Left ventricle myocardium inferior (tissue), 1 donor: Measurements from ENCODE around the gene LRRC51. TPM values are rescaled to one million over a fixed set of nuclear protein-coding genes. Genes with fewer than 3 reads are reported as not detected.

Experiments
- DNase-seq: peaks from one replicate; pipeline ENCODE4 v3.0.0-alpha.2; 2020
- H3K27ac ChIP-seq: fragments of 200-600 bp; replicated peaks from 2 replicates; pipeline ENCODE4 v1.8.0; 2021
- H3K27me3 ChIP-seq: fragments of 200-600 bp; 2 replicates; pipeline ENCODE4 v1.8.0; 2021; ENCODE audit warnings: low read depth
- H3K36me3 ChIP-seq: fragments of 200-600 bp; 2 replicates; pipeline ENCODE4 v1.8.0; 2021
- H3K4me1 ChIP-seq: fragments of 200-600 bp; 2 replicates; pipeline ENCODE4 v1.8.0; 2021
- H3K4me3 ChIP-seq: fragments of 200-600 bp; 2 replicates; pipeline ENCODE4 v1.8.0; 2021; ENCODE audit warnings: mild to moderate bottlenecking, moderate library complexity
- H3K9me3 ChIP-seq: fragments of 200-600 bp; replicated peaks from 2 replicates; pipeline ENCODE4 v1.8.0; 2021
- intact Hi-C: fragments of 100-400 bp; cut with micrococcal nuclease; formaldehyde crosslinking; loops from one replicate; pipeline ENCODE4 v1.11.0; 2022
- total RNA-seq: library from RNA; stranded (reverse); fragmentation: NEBNext Ultra II Directional; extraction: Animal tissue kit (Norgen Biotek cat#: 25700); gene quantifications from one replicate; pipeline ENCODE4 v1.2.1, GENCODE V29; 2021
- TF ChIP-seq, protein P1 (sequence below): fragments of 200-600 bp; IDR thresholded peaks from 2 replicates; pipeline ENCODE4 v1.8.0; 2021; ENCODE audit warnings: antibody characterized with exemption, mild to moderate bottlenecking, borderline replicate concordance
- donor health status: DM: no; HTN: yes; CAD: no; lungs with severe emphysema.

Gene LRRC51
- total RNA-seq, 1 donor from 2014 or later = 3.5 TPM

DNA sequence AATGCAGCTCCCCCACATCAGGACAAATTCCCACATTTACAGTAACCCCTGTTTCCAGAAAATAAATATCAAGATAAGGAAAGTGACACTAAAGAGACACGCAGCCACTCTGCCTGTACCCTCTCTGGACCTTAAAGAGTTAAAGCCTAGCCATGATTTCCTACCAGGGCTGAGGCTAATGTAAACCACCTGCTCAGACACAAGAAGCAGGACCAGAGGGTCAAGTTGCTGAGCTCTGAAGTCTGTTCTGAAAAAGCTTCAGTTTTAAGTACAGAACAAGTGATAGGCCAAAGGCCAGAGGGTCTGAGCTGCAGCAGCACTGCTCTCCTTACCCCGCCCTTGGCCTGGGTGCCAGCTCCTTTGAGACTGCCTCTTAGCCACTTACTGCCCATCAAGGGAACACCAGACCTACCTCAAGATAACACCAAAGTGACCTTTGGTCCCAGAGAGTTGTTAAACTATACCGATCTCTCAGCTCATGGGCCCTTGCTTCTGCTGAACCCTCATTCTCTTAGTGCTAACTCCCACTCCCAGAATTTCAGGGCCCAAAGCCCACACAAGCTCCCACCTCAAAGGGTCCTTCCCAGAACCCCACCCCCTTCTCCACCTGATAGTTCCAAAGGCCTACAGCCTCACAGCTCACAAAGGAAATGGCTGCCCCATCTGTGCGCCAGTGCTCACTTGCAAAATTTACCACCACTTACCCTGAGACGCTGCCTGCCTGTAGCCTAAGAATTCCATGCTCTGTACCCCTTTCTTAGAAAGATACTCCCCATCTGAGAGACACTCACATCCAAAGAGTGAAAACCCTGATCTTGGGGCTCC, 41.4 kb upstream of the LRRC51 start:
- H3K4me1 ChIP-seq = peaks cover 78% of the 10 kb centered on the region
- TF ChIP-seq, protein P1, sequence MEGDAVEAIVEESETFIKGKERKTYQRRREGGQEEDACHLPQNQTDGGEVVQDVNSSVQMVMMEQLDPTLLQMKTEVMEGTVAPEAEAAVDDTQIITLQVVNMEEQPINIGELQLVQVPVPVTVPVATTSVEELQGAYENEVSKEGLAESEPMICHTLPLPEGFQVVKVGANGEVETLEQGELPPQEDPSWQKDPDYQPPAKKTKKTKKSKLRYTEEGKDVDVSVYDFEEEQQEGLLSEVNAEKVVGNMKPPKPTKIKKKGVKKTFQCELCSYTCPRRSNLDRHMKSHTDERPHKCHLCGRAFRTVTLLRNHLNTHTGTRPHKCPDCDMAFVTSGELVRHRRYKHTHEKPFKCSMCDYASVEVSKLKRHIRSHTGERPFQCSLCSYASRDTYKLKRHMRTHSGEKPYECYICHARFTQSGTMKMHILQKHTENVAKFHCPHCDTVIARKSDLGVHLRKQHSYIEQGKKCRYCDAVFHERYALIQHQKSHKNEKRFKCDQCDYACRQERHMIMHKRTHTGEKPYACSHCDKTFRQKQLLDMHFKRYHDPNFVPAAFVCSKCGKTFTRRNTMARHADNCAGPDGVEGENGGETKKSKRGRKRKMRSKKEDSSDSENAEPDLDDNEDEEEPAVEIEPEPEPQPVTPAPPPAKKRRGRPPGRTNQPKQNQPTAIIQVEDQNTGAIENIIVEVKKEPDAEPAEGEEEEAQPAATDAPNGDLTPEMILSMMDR = no peak
- H3K4me3 ChIP-seq = peak overlapping the region; percentile 76
- no peak for DNase-seq
- H3K9me3 ChIP-seq = no peaks in the 10 kb centered on the region
- peaks cover 16% of the 10 kb centered on the region for H3K36me3 ChIP-seq
- H3K27ac ChIP-seq = peak overlapping the region; percentile 98
- intact Hi-C loops = no loop called here
- no peaks in the 10 kb centered on the region for H3K27me3 ChIP-seq

GRCh38 chr11:72039856-72040401, 40.7 kb upstream of the LRRC51 start:
- Histone ChIP-seq H3K36me3 (peaks cover 9% of the 10 kb centered on the region), H3K4me1 (peaks cover 72% of the 10 kb centered on the region)
- intact Hi-C loops = no loop called here

GRCh38 chr11:72040491-72041363, 39.9 kb upstream of the LRRC51 start:
- DNase-seq = peak; percentile 97
- peak overlapping the region; percentile 98 for H3K27ac ChIP-seq
- TF ChIP-seq, protein P1 = no peak
- no peaks in the 10 kb centered on the region for H3K9me3 ChIP-seq
- intact Hi-C loops = no loop called here
- H3K4me1 ChIP-seq = peaks cover 64% of the 10 kb centered on the region
- H3K4me3 ChIP-seq = peak overlapping the region; percentile 76
- H3K27me3 ChIP-seq = no peaks in the 10 kb centered on the region
- peaks cover 1% of the 10 kb centered on the region for H3K36me3 ChIP-seq

More at GRCh38 chr11:72039856-72040401, 40.7 kb upstream of the LRRC51 start:
- no peak for DNase-seq
- Histone ChIP-seq H3K27me3 (no peaks in the 10 kb centered on the region), H3K27ac (peak overlapping the region; percentile 98), H3K4me3 (peak overlapping the region; percentile 76), H3K9me3 (no peaks in the 10 kb centered on the region)
- TF ChIP-seq, protein P1 = no peak

DNA sequence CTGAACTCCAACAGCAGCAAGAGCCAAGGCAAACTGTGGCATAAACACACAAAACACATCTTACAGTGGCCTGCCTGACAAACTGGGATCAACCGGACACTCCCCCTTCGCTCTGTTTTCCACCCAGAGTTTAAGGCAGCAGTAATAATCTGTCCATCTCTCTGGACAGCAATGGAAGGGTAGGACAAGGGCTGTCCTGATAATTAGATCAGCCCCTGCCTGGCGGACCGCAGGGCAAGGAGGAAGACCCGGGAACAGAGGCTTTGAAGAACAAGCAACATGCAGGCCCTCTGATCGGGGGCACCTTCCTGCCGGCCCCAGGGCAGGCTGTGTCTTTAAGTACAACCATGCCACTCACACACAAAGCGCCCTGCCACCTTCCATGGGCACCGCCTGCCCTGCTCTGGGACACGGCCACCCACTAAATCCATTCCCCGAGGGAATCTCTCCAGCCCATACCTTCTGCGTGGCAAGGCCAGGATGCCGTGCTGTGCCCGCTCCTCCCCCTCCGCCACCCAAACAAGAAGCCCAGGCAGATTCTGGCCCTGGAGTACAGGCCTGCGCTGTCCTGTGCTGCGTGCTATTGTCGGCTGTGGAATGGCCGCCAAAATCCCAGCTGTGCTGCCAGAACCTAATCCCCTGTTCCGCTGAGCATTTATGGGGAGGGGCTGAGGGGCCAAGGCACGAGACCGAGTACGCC, 39.1 kb upstream of the LRRC51 start:
- Histone ChIP-seq H3K9me3 (no peaks in the 10 kb centered on the region), H3K36me3 (no peaks in the 10 kb centered on the region), H3K27me3 (no peaks in the 10 kb centered on the region), H3K4me3 (peak overlapping the region; percentile 76), H3K27ac (peak overlapping the region; percentile 98), H3K4me1 (peaks cover 56% of the 10 kb centered on the region)
- intact Hi-C loops = no loop called here
- peak; percentile 81 for DNase-seq
- TF ChIP-seq, protein P1 = no peak
